ENCODE measurements around the gene FBXO8. TPM values are rescaled to one million over a fixed set of nuclear protein-coding genes. Genes with fewer than 3 reads are reported as not detected.

Gene FBXO8
- total and polyA plus RNA-seq, 10 donors: 9.7 to 38.4 (median 26.8) TPM

DNA sequence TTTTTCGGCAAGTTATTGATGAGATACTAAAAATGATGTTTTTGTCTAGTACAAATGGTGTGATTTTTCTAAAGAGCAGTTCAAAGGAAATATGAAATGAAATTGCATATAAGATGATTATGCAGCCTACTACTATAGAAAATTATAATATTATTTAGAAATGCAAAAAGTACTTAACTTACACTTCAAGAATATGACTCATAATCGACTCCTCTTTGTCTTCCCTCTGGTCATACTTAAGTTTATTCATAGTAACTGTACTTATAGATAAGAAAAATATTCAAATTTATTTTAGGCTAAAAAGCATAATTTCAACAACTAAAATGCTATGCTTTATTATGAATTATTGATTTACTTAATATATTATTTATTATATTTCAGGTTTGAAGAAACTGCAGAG, 33.5 kb upstream of the FBXO8 start:
- no peak for DNase-seq
- Histone ChIP-seq H3K27me3 (replicated peaks in 1 of 7) (no peaks in the 10 kb centered on the region), H3K9me3 (no peaks in the 10 kb centered on the region), H3K36me3 (peaks cover 0 to 76% (median 12%) of the 10 kb centered on the region in 6 donors), H3K27ac (no peak overlapping the region), H3K4me3 (no peak overlapping the region), H3K4me1 (no peaks in the 10 kb centered on the region)
- TF ChIP-seq POLR2AphosphoS5 (IDR thresholded peaks at IDR 0.05): no peak
- no peak for TF ChIP-seq POLR2A (IDR thresholded peaks at IDR 0.05)
- TF ChIP-seq, protein P1, sequence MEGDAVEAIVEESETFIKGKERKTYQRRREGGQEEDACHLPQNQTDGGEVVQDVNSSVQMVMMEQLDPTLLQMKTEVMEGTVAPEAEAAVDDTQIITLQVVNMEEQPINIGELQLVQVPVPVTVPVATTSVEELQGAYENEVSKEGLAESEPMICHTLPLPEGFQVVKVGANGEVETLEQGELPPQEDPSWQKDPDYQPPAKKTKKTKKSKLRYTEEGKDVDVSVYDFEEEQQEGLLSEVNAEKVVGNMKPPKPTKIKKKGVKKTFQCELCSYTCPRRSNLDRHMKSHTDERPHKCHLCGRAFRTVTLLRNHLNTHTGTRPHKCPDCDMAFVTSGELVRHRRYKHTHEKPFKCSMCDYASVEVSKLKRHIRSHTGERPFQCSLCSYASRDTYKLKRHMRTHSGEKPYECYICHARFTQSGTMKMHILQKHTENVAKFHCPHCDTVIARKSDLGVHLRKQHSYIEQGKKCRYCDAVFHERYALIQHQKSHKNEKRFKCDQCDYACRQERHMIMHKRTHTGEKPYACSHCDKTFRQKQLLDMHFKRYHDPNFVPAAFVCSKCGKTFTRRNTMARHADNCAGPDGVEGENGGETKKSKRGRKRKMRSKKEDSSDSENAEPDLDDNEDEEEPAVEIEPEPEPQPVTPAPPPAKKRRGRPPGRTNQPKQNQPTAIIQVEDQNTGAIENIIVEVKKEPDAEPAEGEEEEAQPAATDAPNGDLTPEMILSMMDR (IDR thresholded peaks at IDR 0.05 in 8 of 11, conservative IDR thresholded peaks at IDR 0.05 in 3 of 11): no peak
- WGBS, 5 donors: 50 to 79% (median 72%) methylated on average over 2 of the region's 2 CpGs
- intact Hi-C loops (cut with DNase I; ENCODE audit: low total_unique reads): no loop called here

DNA sequence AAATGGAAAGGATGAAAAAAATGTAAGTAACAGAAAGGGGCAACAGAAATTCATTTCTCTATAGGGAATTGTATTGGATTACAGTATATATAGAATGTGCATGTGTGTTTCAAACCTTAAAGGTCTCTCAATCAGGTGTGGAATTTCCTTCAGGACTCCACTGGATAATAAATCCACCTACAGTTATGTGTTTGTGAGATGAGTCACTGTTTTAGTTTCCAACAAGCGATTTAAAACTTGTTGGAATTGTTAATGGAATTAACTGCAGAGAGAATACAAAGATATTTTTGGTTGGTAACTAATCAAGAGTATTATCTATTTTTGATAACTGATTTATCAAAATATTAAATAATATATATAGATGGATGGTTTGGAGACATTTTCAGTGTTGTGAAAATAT, 33.1 kb upstream of the FBXO8 start:
- Histone ChIP-seq H3K4me3 (no peak overlapping the region), H3K27me3 (replicated peaks in 1 of 7) (no peaks in the 10 kb centered on the region), H3K36me3 (peaks cover 0 to 80% (median 14%) of the 10 kb centered on the region in 6 donors), H3K27ac (no peak overlapping the region), H3K4me1 (no peaks in the 10 kb centered on the region), H3K9me3 (no peaks in the 10 kb centered on the region)
- TF ChIP-seq POLR2AphosphoS5 (IDR thresholded peaks at IDR 0.05) (no peak), POLR2A (IDR thresholded peaks at IDR 0.05) (no peak)
- TF ChIP-seq, protein P1 (IDR thresholded peaks at IDR 0.05 in 8 of 11, conservative IDR thresholded peaks at IDR 0.05 in 3 of 11): no peak
- intact Hi-C loops (cut with DNase I; ENCODE audit: low total_unique reads): no loop called here
- DNase-seq: no peak
- WGBS, 5 donors: 92 to 100% (median 94%) methylated on average over 1 of the region's 1 CpG

DNA sequence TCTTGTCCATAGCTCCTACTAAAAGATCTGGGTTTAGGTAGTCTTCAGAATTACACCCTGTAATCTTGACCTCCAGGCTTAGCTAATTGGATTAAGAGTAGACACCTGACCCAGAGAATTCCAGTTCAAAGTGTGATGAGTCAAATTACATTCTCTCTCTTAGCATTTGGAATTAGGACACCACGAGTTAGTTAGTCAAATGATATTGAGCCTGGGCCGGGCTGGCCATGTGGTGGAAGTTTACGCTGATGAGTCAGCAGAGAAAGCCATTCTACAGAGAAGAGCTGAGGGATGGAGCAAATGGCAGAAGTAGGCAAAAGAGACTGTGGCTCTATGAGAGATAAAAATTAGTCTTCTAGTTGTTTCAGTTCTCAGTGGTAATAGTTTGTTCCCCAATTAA, 31.3 kb upstream of the FBXO8 start:
- DNase-seq: no peak
- H3K27ac ChIP-seq: no peak overlapping the region
- no peaks in the 10 kb centered on the region for H3K9me3 ChIP-seq
- TF ChIP-seq, protein P1 (IDR thresholded peaks at IDR 0.05 in 8 of 11, conservative IDR thresholded peaks at IDR 0.05 in 3 of 11): no peak
- H3K4me3 ChIP-seq: no peak overlapping the region
- no peaks in the 10 kb centered on the region for H3K4me1 ChIP-seq
- peaks cover 0 to 88% (median 22%) of the 10 kb centered on the region in 6 donors for H3K36me3 ChIP-seq
- intact Hi-C loops (cut with DNase I; ENCODE audit: low total_unique reads): no loop called here
- H3K27me3 ChIP-seq (replicated peaks in 1 of 7): no peaks in the 10 kb centered on the region
- 71 to 89% (median 86%) methylated on average over 3 of the region's 3 CpGs for WGBS, 5 donors

DNA sequence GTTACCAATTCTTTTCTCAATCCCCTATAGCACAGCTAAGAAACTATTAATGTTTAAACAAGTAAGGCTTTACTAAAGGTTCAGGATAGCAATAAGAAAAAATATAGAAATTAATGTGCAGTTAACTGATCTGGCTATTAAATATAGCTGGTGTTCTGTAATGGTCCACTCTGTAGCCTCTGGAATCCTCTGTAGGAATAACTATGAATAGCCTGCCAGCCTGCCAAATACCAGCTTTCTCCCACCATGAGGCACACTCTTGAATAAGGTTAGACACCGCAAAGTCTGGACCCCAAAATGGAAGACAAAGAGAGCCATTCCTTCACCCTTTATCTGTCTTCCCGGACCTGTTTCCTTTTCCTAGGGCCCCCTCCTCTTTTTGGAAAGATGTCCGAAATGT, 30.8 kb upstream of the FBXO8 start:
- no peaks in the 10 kb centered on the region for H3K4me1 ChIP-seq
- intact Hi-C loops (cut with DNase I; ENCODE audit: low total_unique reads): no loop called here
- WGBS, 5 donors: 96 to 99% (median 97%) methylated on average over 3 of the region's 3 CpGs
- no peak overlapping the region for H3K4me3 ChIP-seq
- H3K27ac ChIP-seq: no peak overlapping the region
- DNase-seq: no peak
- no peaks in the 10 kb centered on the region for H3K9me3 ChIP-seq
- peaks cover 0 to 92% (median 24%) of the 10 kb centered on the region in 6 donors for H3K36me3 ChIP-seq
- no peak for TF ChIP-seq POLR2A (IDR thresholded peaks at IDR 0.05)
- TF ChIP-seq POLR2AphosphoS5 (IDR thresholded peaks at IDR 0.05): no peak
- TF ChIP-seq, protein P1 (IDR thresholded peaks at IDR 0.05 in 8 of 11, conservative IDR thresholded peaks at IDR 0.05 in 3 of 11): no peak
- H3K27me3 ChIP-seq (replicated peaks in 1 of 7): no peaks in the 10 kb centered on the region

All from spleen (tissue), 11 donors.